ENCODE measurements around the gene RIBC1. TPM values are rescaled to one million over a fixed set of nuclear protein-coding genes. Genes with fewer than 3 reads are reported as not detected.

Gene RIBC1
- total RNA-seq (2014; rRNA removed; shearing (Covaris generic)) (0.57 and 0.79 TPM in 2 replicates), total RNA-seq (2022) (0.74 and 0.88 TPM in 2 replicates), Bru-seq, nascent RNA (percentile 29 among the genes with signal in this experiment), BruChase-seq, experiment 1, labeled RNA remaining after a 6-hour chase (percentile 23 among the genes with signal in this experiment), BruChase-seq, experiment 2, labeled RNA remaining after a 2-hour chase (percentile 28 among the genes with signal in this experiment)
- long read RNA-seq: 0 reads

DNA sequence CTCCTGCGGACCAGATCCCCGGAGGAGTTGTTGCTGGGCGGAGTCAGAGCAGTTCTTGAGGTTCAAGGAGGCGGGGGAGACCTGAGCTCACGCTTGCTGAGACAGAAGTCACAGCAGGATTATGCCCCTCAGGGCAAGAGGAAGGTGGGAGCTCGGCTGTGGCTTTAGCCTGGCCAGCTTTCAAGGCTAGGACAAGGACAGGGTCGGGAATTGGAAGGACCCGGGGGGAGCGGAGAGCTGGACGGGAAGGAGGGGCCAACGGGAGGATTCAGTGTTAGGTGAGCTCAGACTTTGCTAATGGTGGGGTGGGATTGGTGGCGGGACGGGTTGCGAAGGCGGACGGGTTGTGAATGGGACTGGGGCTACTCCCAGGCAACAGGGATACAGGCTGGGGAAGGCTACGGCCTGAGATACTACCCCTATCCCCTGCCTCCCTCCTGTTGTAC is at the start of gene RIBC1:
TSS of gene RIBC1 (plus strand) at position 13 of the 446 bp plus-strand sequence. CDS start 3,404 bp downstream, outside the sequence.
- Histone ChIP-seq H3K27ac (ENCODE audit: low read depth, low read length, poor library complexity, severe bottlenecking) (peak within 1 kb of the TSS; percentile 98), H3K9me2 (ENCODE audit: insufficient read depth, low read length) (no peaks in the 10 kb centered on the region), H3K36me3 (ENCODE audit: insufficient read depth, low read length) (peaks cover 18% of the 10 kb centered on the region), H3K4me2 (ENCODE audit: low read length) (peak within 1 kb of the TSS; percentile 98), H3K9me3 (ENCODE audit: low read length) (no peaks in the 10 kb centered on the region), H4K20me1 (ENCODE audit: insufficient read depth, low read length) (peaks cover 6% of the 10 kb centered on the region; the same call in 1 of the 2 replicates), H2AFZ (ENCODE audit: low read length) (peak within 1 kb of the TSS; percentile 46; the same call in 1 of the 2 replicates), H3K4me1 (ENCODE audit: insufficient read depth, low read length, poor library complexity, severe bottlenecking) (peaks cover 9% of the 10 kb centered on the region), H3K79me2 (ENCODE audit: insufficient read depth, low read depth, low read length) (peaks cover 41% of the 10 kb centered on the region), H3K4me3 (ENCODE audit: low read depth, low read length, poor library complexity, severe bottlenecking) (peak within 1 kb of the TSS; percentile 83)
- no peak for TF ChIP-seq EZH2phosphoT487 (IDR thresholded peaks at IDR 0.05; ENCODE audit: borderline replicate concordance, low read depth, low read length)
- TF ChIP-seq, protein P1, sequence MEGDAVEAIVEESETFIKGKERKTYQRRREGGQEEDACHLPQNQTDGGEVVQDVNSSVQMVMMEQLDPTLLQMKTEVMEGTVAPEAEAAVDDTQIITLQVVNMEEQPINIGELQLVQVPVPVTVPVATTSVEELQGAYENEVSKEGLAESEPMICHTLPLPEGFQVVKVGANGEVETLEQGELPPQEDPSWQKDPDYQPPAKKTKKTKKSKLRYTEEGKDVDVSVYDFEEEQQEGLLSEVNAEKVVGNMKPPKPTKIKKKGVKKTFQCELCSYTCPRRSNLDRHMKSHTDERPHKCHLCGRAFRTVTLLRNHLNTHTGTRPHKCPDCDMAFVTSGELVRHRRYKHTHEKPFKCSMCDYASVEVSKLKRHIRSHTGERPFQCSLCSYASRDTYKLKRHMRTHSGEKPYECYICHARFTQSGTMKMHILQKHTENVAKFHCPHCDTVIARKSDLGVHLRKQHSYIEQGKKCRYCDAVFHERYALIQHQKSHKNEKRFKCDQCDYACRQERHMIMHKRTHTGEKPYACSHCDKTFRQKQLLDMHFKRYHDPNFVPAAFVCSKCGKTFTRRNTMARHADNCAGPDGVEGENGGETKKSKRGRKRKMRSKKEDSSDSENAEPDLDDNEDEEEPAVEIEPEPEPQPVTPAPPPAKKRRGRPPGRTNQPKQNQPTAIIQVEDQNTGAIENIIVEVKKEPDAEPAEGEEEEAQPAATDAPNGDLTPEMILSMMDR (conservative IDR thresholded peaks at IDR 0.05; ENCODE audit: low read length): no peak
- BruUV-seq (replicated peaks): no TSS peak
- POLR2A ChIA-PET: interaction anchor here (0.8 to 1.1 kb wide), 2 partner anchors 9 to 12 kb away, joined by 3 read pairs; no protein-coding TSS in a partner anchor
- intact Hi-C loops (cut with micrococcal nuclease; ENCODE audit: unreplicated experiment): loop anchor here (1.0 to 2.0 kb wide), 2 partner anchors 11 to 262 kb away; partner anchors contain the start of gene HSD17B10
- CTCF ChIA-PET (ENCODE audit: unreplicated experiment): no interaction called here
- no peak for DNase-seq (ENCODE audit: low spot score)

DNA sequence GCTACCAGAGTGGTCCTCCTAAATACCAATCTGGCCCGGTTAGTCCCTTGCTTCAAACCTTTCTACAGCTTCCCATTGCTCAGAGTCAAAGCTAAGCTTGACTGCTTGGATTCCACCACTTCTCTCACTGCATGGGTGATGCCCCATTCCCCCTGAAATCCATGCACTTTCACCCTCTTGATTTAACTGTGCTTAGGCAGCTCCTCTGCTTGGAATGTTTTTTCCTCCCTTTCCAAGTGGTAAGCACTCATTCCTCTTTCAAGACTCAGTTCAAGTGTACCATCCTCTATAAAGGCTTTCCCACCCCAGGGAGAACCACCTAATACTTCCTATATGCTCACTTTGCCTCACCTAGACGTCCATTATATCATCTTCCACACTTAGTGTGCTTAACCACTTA is 49.4 kb upstream of the RIBC1 start:
- intact Hi-C loops (cut with micrococcal nuclease; ENCODE audit: unreplicated experiment): no loop called here
- CTCF ChIA-PET (ENCODE audit: unreplicated experiment): no interaction called here
- no peak overlapping the region for H2AFZ ChIP-seq (ENCODE audit: low read length)

More for the DNA sequence above, 49.4 kb upstream of the RIBC1 start:
- H3K9me3 ChIP-seq (ENCODE audit: low read length): no peaks in the 10 kb centered on the region
- no peak for DNase-seq (ENCODE audit: low spot score)
- BruUV-seq (replicated peaks): no TSS peak
- TF ChIP-seq, protein P1 (conservative IDR thresholded peaks at IDR 0.05; ENCODE audit: low read length): no peak
- no peak for TF ChIP-seq EZH2phosphoT487 (IDR thresholded peaks at IDR 0.05; ENCODE audit: borderline replicate concordance, low read depth, low read length)
- peaks cover 10% of the 10 kb centered on the region; the same call in 1 of the 2 replicates for H3K36me3 ChIP-seq (ENCODE audit: insufficient read depth, low read length)
- H3K79me2 ChIP-seq (ENCODE audit: insufficient read depth, low read depth, low read length): no peaks in the 10 kb centered on the region
- no peak overlapping the region for H3K4me2 ChIP-seq (ENCODE audit: low read length)
- H3K4me1 ChIP-seq (ENCODE audit: insufficient read depth, low read length, poor library complexity, severe bottlenecking): no peaks in the 10 kb centered on the region
- no peak overlapping the region for H3K4me3 ChIP-seq (ENCODE audit: low read depth, low read length, poor library complexity, severe bottlenecking)
- H3K27ac ChIP-seq (ENCODE audit: low read depth, low read length, poor library complexity, severe bottlenecking): no peak overlapping the region
- no peaks in the 10 kb centered on the region for H3K9me2 ChIP-seq (ENCODE audit: insufficient read depth, low read length)
- POLR2A ChIA-PET: no interaction called here
- H4K20me1 ChIP-seq (ENCODE audit: insufficient read depth, low read length): no peaks in the 10 kb centered on the region
